SH-SY5Y (cell line): ENCODE data around the gene CD63.

Source experiments
- GATA2 ChIP-seq: IDR thresholded peaks from 2 replicates; pipeline ENCODE4 v1.6.1; 2011; ENCODE audit warnings: mild to moderate bottlenecking, low read depth, low read length
- GATA3 ChIP-seq: IDR thresholded peaks from 2 replicates; pipeline ENCODE4 v1.6.1; 2011; ENCODE audit warnings: low read depth, mild to moderate bottlenecking, low read length, moderate library complexity

DNA sequence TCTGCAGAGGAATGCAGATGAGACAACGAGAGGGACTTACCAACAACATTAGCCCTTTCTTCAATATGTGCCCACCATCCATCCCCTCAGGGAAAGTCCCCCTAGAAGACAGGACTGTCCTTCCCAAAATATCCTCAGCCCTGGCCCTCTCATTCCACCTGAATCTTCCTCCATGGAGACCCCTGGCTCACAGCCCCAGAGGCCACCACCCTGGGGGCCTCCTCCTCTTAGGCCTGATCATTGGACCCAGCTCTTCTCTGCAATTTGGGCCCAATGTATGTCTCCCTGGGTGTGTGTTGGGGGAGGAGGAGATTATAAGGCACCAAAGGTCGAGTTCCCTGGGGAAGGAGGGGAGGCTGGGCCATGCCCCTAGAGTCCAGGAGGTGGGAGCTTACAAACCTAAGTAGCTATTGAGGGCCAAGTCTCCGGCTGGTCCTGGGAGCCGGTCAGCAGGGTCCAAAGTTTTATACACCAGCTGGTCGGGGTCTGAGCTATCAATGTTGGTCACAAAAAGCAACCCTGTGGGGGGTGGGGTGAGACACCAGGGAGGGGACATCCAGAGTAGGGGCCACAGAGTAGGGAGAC, 29.2 kb downstream of the CD63 start:
- TF ChIP-seq GATA3, result no peak
- no peak for TF ChIP-seq GATA2
